Measurements from ENCODE around the gene PMEPA1. TPM values are rescaled to one million over a fixed set of nuclear protein-coding genes. Genes with fewer than 3 reads are reported as not detected.

Gene PMEPA1
- total and polyA plus RNA-seq, 2 experiments from 2014 or later: 7.3 to 15.4 TPM

DNA sequence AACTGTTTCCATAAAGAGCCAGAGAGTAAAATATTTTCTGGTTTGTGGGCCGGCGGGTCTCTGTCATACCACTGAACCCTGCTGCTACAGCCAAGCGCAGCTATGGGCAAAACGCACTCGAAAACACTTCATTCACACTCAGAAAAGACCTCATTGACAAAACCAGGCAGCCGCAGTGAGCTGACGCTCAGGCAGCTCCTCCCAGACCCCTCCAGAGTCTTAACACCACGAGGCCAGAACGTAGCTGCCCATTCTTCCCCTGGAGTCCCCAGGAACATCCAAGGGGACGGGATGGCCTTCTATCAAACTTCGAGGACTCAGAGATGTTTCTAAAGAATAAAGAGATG, 54.0 kb downstream of the PMEPA1 start:
- no peaks in the 10 kb centered on the region; the same call in 1 of the 2 replicates for H4K20me1 ChIP-seq (replicated peaks; ENCODE audit: insufficient read depth)
- H3K9me3 Mint-ChIP-seq: no peaks in the 10 kb centered on the region
- no peak for DNase-seq (ENCODE audit: low spot score)
- H3K36me3 ChIP-seq (ENCODE audit: insufficient read depth): no peaks in the 10 kb centered on the region
- ATAC-seq: no peak
- no peak overlapping the region; the same call in 2 of the 3 replicates for H3K4me3 Mint-ChIP-seq
- no peaks in the 10 kb centered on the region for H3K9me2 ChIP-seq (ENCODE audit: insufficient read depth)
- no peak overlapping the region for H2AFZ ChIP-seq
- peaks cover 6% of the 10 kb centered on the region for H3K79me2 ChIP-seq (replicated peaks; ENCODE audit: insufficient read depth)
- peak overlapping the region; percentile 68; the same call in 1 of the 2 replicates for H3K27ac Mint-ChIP-seq
- no peak overlapping the region for H3K4me2 ChIP-seq
- H3K4me1 Mint-ChIP-seq: peaks cover 19% of the 10 kb centered on the region
- H3K4me1 ChIP-seq (ENCODE audit: insufficient read depth): no peaks in the 10 kb centered on the region; the same call in 1 of the 2 replicates
- peaks cover 4% of the 10 kb centered on the region; the same call in 1 of the 2 replicates for H3F3A ChIP-seq (replicated peaks; ENCODE audit: low read depth)
- TF ChIP-seq STAT1 (IDR thresholded peaks at IDR 0.05; ENCODE audit: unreplicated experiment): no peak
- no peak for TF ChIP-seq ZNF114 (CRISPR knock-in tag; IDR thresholded peaks at IDR 0.05)
- H3K4me3 ChIP-seq: no peak overlapping the region
- H3K27ac ChIP-seq (ENCODE audit: low read depth): no peak overlapping the region
- H3K36me3 Mint-ChIP-seq (ENCODE audit: low read depth): peaks cover 27% of the 10 kb centered on the region
- peaks cover 7% of the 10 kb centered on the region for H3K27me3 Mint-ChIP-seq (ENCODE audit: insufficient read depth, low read depth, poor library complexity)
- H3K27me3 ChIP-seq (ENCODE audit: insufficient read depth): no peaks in the 10 kb centered on the region

DNA sequence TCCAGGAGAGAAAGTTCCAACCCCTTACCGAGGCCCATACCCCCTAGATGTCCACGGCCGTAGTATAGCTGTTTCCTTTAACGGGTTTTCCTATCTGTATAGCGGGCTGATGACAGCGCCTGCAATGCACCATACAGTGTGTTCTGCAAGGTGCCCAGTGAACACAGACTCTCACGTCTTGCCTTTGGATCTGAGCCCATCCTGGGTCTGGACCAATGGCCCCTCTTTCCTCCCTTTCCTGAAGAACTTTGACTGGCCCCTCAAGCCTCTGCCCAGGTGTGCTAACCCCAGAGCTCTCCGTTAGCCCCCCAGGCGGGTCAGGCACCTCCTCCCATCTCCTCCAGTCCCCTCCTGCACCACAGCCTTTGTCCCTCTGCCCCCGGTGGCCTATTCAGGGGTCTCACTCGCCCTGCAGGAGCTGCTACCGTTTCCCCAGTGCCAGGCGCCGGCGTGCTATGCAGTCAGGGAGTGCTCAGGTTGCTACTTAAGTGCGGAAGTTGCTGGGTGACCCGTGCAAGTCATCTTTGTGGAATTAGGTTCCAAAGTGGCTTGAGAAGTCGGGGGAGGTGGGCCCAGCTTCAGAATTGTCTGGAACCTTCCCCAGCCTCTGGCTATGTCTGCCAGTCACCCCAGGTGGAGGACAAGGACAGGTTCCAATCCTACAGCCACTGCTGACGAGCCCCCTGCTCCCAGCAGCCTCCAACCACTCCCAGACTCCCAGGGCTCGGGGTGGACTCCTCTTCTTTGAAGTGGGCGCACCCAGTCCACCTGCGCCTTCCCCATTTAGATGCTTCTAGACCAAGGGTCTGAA, 54.6 kb downstream of the PMEPA1 start:
- no peaks in the 10 kb centered on the region; the same call in 1 of the 2 replicates for H4K20me1 ChIP-seq (replicated peaks; ENCODE audit: insufficient read depth)
- no peak for TF ChIP-seq ZNF331 (CRISPR knock-in tag; IDR thresholded peaks at IDR 0.05; ENCODE audit: low read depth)
- TF ChIP-seq, protein P1, sequence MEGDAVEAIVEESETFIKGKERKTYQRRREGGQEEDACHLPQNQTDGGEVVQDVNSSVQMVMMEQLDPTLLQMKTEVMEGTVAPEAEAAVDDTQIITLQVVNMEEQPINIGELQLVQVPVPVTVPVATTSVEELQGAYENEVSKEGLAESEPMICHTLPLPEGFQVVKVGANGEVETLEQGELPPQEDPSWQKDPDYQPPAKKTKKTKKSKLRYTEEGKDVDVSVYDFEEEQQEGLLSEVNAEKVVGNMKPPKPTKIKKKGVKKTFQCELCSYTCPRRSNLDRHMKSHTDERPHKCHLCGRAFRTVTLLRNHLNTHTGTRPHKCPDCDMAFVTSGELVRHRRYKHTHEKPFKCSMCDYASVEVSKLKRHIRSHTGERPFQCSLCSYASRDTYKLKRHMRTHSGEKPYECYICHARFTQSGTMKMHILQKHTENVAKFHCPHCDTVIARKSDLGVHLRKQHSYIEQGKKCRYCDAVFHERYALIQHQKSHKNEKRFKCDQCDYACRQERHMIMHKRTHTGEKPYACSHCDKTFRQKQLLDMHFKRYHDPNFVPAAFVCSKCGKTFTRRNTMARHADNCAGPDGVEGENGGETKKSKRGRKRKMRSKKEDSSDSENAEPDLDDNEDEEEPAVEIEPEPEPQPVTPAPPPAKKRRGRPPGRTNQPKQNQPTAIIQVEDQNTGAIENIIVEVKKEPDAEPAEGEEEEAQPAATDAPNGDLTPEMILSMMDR (conservative IDR thresholded peaks at IDR 0.05; ENCODE audit: low read depth in 2 of 2): 0 out of 4 replicates have a peak, but pooled peaks of 1 of the 2 experiments have one; percentile 9
- ATAC-seq (peak; percentile 53), DNase-seq (ENCODE audit: low spot score) (peak; percentile 58)
- H2AFZ ChIP-seq: no peak overlapping the region
- H3K36me3 ChIP-seq (ENCODE audit: insufficient read depth): no peaks in the 10 kb centered on the region
- H3K27ac ChIP-seq (ENCODE audit: low read depth): no peak overlapping the region
- peaks cover 7% of the 10 kb centered on the region for H3K27me3 Mint-ChIP-seq (ENCODE audit: insufficient read depth, low read depth, poor library complexity)
- H3K9me3 Mint-ChIP-seq: no peaks in the 10 kb centered on the region
- H3K27ac Mint-ChIP-seq: peak overlapping the region; percentile 68; the same call in 1 of the 2 replicates
- H3K4me1 ChIP-seq (ENCODE audit: insufficient read depth): no peaks in the 10 kb centered on the region; the same call in 1 of the 2 replicates
- H3K4me3 Mint-ChIP-seq: no peak overlapping the region; the same call in 2 of the 3 replicates
- no peaks in the 10 kb centered on the region for H3K27me3 ChIP-seq (ENCODE audit: insufficient read depth)
- 0 out of 2 replicates have a peak, but pooled peaks cover 5% of the 10 kb centered on the region for H3K79me2 ChIP-seq (replicated peaks; ENCODE audit: insufficient read depth)
- peaks cover 19% of the 10 kb centered on the region for H3K4me1 Mint-ChIP-seq
- H3K4me2 ChIP-seq: no peak overlapping the region
- H3F3A ChIP-seq (replicated peaks; ENCODE audit: low read depth): peaks cover 4% of the 10 kb centered on the region; the same call in 1 of the 2 replicates
- peaks cover 32% of the 10 kb centered on the region for H3K36me3 Mint-ChIP-seq (ENCODE audit: low read depth)
- H3K9me2 ChIP-seq (ENCODE audit: insufficient read depth): no peaks in the 10 kb centered on the region
- no peak overlapping the region for H3K4me3 ChIP-seq

DNA sequence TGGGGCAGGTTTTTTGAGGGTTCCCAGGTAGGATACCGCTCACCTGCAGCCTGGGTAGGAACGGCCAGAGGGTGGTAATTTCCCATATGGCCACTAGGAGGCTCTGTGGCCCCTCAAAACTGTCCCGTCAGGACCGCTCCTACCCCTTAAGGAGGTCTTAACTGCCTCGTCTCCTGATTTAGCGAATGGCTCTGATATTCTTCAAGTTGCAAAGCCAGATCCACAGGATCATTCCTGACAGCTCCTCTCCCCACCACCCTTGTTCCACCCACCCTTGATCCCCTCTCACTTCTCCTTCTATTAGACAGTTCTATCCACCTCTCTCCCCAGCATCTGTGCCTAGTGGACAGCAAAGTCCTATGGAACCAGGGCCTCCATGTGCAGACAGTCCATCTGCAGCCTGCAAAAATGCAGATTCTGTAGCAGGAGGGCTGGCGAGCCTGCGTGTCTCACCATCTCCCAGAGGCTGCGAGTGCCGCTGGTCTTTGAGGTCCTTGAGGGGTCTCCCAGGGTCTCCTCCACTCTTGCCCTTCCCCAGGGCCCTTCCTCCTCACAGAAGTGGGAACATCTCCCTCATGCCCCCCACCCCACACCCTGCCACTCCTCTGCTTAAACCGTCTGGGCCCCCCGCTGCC, 55.3 kb downstream of the PMEPA1 start:
- peaks cover 32% of the 10 kb centered on the region for H3K36me3 Mint-ChIP-seq (ENCODE audit: low read depth)
- Histone ChIP-seq H2AFZ (no peak overlapping the region), H3K9me2 (ENCODE audit: insufficient read depth) (no peaks in the 10 kb centered on the region), H3F3A (replicated peaks; ENCODE audit: low read depth) (peaks cover 4% of the 10 kb centered on the region; the same call in 1 of the 2 replicates), H3K4me3 (no peak overlapping the region), H3K79me2 (replicated peaks; ENCODE audit: insufficient read depth) (0 out of 2 replicates have a peak, but pooled peaks cover 5% of the 10 kb centered on the region), H3K27ac (ENCODE audit: low read depth) (no peak overlapping the region), H3K4me1 (ENCODE audit: insufficient read depth) (no peaks in the 10 kb centered on the region; the same call in 1 of the 2 replicates), H3K27me3 (ENCODE audit: insufficient read depth) (no peaks in the 10 kb centered on the region), H3K4me2 (no peak overlapping the region), H3K36me3 (ENCODE audit: insufficient read depth) (no peaks in the 10 kb centered on the region), H4K20me1 (replicated peaks; ENCODE audit: insufficient read depth) (no peaks in the 10 kb centered on the region; the same call in 1 of the 2 replicates)
- TF ChIP-seq ZNF114 (CRISPR knock-in tag; IDR thresholded peaks at IDR 0.05) (no peak), JUNB (IDR thresholded peaks at IDR 0.05; ENCODE audit: unreplicated experiment) (no peak)
- TF ChIP-seq, protein P1 (conservative IDR thresholded peaks at IDR 0.05; ENCODE audit: low read depth in 2 of 2): peak; percentile 86 to 90
- TF ChIP-seq, protein P2, sequence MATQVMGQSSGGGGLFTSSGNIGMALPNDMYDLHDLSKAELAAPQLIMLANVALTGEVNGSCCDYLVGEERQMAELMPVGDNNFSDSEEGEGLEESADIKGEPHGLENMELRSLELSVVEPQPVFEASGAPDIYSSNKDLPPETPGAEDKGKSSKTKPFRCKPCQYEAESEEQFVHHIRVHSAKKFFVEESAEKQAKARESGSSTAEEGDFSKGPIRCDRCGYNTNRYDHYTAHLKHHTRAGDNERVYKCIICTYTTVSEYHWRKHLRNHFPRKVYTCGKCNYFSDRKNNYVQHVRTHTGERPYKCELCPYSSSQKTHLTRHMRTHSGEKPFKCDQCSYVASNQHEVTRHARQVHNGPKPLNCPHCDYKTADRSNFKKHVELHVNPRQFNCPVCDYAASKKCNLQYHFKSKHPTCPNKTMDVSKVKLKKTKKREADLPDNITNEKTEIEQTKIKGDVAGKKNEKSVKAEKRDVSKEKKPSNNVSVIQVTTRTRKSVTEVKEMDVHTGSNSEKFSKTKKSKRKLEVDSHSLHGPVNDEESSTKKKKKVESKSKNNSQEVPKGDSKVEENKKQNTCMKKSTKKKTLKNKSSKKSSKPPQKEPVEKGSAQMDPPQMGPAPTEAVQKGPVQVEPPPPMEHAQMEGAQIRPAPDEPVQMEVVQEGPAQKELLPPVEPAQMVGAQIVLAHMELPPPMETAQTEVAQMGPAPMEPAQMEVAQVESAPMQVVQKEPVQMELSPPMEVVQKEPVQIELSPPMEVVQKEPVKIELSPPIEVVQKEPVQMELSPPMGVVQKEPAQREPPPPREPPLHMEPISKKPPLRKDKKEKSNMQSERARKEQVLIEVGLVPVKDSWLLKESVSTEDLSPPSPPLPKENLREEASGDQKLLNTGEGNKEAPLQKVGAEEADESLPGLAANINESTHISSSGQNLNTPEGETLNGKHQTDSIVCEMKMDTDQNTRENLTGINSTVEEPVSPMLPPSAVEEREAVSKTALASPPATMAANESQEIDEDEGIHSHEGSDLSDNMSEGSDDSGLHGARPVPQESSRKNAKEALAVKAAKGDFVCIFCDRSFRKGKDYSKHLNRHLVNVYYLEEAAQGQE (IDR thresholded peaks at IDR 0.05; ENCODE audit: unreplicated experiment): no peak
- H3K9me3 Mint-ChIP-seq: no peaks in the 10 kb centered on the region
- H3K27ac Mint-ChIP-seq: no peak overlapping the region
- H3K27me3 Mint-ChIP-seq (ENCODE audit: insufficient read depth, low read depth, poor library complexity): peaks cover 7% of the 10 kb centered on the region
- no peak overlapping the region for H3K4me3 Mint-ChIP-seq
- H3K4me1 Mint-ChIP-seq: peaks cover 19% of the 10 kb centered on the region
- DNase-seq (ENCODE audit: low spot score) (peak; percentile 82), ATAC-seq (peak; percentile 93)

All from GM23338 (cell line).